Glomerular endothelial cell (primary cell): ENCODE data around the gene WNT9A. TPM values are rescaled to one million over a fixed set of nuclear protein-coding genes. Genes with fewer than 3 reads are reported as not detected.
"Not testable (repeated sequence)": the region's sequence is repeated elsewhere in the genome, so short reads cannot be mapped to it uniquely, and the experiment has no call there.

ENCODE experiments used
- DNase-seq: peaks from one replicate; pipeline ENCODE4 v3.0.0-alpha.2; 2011; ENCODE audit warnings: low read depth, low spot score; ENCODE audit errors: extremely low read depth
- total RNA-seq: library from RNA; depleted of rRNA; stranded (reverse); fragments of >200 nt; gene quantifications from 2 replicates; pipeline ENCODE4 v1.2.3, GENCODE V29; 2015

Gene WNT9A, protein sequence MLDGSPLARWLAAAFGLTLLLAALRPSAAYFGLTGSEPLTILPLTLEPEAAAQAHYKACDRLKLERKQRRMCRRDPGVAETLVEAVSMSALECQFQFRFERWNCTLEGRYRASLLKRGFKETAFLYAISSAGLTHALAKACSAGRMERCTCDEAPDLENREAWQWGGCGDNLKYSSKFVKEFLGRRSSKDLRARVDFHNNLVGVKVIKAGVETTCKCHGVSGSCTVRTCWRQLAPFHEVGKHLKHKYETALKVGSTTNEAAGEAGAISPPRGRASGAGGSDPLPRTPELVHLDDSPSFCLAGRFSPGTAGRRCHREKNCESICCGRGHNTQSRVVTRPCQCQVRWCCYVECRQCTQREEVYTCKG
- total RNA-seq, result 2.8 and 3.7 TPM in 2 replicates

DNA sequence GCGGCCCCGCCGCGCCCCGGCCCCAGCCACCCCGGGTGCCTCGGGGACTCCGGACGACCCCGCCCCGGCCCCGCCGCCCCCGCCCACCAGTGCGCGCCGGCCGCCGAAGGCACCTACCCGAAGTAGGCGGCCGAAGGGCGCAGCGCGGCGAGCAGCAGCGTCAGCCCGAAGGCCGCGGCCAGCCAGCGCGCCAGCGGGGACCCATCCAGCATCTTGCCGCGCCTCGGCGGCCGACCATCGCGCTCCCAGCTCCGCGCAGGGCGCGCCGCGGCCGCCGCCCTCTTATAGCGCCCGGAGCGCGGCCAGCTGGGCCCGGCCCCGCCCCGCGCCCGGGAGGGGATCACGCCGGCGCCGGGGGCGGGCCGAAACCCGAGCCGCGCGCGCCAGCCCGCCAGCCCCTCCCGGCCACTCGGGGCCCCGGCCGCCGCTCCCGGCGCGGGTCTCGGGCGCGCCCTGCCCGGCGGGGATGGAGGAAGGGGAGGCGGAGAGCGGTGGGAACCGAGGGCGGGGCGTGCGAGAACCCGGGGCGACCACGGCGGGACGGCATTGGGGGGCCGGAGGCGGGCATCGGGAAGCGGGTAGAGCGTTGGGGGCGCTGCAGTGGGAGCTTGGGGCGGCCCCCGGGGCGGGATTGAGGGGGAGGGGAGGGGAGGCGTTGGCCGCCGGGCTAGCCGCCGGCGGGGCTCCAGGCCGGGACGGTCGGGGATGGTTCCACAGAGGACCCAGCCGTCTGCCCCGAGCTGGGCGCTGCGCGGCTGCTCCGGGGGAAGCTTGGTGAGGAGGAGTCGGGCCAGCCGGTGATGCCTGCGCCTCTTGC, at the start of gene WNT9A:
TSS of gene WNT9A (minus strand) at position 257 of the 817 bp plus-strand sequence. CDS start at position 212, 45 bp downstream.
- no peak for DNase-seq

DNA sequence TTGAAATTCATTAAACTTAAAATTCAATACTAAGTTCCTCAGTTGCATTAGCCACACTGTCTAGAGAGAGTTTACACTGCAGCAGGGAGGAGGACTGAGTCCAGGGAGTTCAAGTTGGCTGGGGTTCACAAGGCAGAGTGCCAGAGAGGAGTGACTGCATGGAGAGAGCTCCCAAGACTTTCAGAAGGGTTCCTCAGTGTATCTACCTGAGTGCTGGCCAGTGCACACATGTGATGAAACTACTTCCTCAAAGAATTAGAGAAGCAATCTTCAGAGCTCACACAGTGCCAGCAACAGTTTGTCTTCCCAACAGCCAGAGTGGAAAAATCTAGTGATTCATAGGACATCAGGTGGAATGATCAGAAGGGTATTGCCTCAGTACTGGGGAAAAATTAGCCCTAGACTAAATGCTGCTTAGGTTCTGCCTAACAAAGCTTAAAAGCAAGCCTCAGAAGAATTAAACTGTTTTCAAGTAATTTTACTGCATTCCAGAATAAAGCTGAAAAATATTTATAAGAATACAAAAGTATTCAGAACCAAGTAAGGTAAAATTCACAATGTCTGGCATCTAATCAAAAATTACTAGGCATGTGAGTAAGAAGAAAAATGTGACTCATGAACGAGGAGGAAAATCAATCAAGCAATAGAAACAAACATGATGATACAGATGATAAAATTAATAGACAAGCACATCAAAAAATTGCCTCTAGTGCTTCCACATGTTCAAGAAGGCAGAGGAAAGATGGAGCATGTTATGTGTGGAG, 48.6 kb upstream of the WNT9A start:
- DNase-seq, result no peak

DNA sequence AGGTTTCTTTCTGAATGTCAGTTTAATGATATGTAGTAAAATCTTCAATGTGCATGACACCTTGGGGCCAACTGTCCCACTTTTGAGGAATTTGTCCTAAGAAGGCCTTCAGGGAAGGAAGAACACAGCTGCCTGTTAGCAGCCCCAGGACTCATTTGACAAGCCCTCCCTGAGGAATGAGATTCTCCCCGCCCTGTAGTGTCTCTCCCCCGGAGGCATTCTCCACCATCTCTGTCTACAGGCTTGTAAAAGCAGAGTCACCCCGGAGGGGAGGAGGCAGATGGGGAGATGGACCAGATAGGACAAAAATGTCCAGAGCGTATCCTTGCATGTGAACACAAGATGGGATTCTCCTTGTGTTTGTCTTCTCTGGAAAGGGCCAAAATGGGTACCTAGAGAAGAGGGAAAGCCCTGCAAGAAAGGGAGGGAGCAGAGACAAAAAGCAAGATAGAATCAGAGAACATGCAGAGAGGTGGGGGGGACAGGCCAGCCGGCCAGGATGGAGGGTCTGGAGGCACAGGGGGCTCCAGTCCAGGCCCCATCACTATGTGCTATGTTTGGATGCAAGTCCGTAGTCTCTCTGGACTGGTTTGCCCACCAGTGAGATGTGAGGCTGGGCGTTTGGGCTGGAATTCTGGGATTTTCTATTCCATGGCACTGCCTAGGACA, 47.0 kb upstream of the WNT9A start:
- DNase-seq, result no peak

DNA sequence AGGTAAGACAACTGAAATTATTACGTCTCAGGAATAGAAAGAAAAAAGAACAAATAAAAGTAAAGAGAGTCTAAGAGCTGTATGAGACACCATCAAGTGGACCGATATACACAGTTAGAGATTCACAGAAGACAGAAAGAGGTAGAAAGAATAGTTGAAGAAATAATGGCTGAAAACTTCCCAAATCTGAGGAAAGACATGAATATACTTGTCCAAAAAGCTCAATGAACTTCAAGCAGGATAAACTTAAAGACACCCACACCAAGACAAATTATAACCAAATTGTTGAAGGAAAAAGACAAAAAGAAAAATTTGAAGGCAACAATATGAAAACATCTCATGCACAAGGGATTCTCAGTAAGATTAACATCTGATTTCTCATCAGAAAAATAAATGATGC, 39.4 kb upstream of the WNT9A start:
- no peak for DNase-seq

DNA sequence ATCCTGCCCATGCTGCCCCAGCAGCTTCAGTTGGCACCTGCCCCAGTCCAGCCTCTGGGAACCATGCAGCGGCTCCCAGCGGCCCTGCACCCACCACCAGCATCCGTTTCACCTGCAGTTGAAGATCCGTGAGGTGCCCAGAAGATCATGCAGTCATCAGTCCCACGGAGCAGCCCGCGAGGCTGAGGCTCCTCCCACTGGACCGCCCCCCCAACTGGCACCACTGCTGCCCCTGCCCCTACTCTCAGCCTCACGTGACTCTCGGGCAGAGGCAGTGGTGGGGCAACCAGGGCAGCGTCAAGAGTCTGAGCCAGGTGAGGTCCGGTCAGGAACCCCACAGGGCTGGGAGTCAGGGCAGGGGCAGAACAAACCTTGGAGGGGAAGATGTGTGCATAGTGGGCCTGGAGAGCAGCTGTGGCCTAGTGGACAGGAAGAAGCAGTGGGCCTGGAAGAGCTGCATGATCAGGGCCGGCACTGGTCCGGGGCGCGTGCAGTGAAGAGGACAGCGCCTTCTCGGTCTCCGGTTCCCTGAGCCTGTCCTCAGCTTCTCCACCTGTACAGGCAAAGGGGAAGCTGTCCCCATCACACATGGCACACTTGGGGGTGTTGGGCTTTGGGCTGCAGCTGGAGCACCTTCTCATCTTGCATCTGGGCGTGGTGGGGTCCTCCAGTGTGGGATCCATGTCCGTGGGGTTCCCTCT, 28.0 kb upstream of the WNT9A start:
- not testable (repeated sequence) for DNase-seq

DNA sequence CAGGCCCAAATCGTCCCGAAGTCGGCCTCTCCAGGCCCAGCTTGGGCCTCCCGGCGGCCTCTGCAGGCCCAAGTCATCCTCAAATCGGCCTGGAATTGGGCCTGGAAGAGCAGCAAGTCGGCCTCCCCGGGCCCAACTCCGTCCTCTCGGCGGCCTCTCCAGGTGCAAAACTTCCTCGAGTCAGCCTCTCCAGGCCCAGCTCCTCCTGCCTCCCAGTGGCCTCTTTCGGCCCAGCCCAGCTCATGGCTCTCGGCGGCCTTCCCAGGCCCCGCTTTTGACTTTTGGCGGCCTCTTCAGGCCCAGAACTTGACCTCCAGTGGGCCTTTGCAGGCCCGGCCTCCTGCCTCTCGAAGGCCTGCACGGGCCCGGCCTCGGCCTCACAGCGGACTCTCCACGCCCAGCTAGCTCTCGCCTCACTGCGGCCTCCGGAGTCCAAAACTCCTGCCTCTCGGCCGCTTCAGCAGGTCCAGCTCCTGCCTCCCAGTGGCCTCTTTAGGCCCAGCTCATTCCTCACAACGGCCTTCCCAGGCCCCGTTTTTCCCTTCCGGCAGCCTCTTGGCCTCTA, 26.1 kb upstream of the WNT9A start:
- DNase-seq, result not testable (repeated sequence)

DNA sequence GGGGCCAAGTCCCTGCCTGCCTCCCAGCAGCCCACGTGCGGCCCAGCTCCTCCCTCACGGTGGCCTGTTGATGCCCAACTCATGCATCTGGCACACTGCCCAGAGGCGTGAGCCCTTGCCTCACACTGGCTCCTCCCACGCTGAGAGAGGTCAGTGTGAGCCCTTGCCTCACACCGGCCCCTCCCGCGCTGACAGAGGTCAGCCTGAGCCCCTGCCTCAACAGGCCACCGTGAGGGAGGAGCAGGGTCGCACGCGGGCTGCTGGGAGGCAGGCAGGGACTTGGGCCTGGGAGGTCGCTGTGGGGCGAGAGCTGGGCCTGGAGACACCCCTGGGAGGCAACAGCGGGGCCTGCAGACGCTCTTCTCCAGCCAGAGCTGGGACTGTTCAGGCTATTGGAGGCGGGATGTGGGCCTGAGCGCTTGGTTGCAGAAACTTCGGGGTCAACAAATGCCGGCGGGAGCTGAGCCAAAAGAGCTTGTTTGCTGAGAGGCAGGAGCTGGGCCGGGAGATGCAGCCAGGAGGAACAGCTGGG, 25.2 kb upstream of the WNT9A start:
- not testable (repeated sequence) for DNase-seq

DNA sequence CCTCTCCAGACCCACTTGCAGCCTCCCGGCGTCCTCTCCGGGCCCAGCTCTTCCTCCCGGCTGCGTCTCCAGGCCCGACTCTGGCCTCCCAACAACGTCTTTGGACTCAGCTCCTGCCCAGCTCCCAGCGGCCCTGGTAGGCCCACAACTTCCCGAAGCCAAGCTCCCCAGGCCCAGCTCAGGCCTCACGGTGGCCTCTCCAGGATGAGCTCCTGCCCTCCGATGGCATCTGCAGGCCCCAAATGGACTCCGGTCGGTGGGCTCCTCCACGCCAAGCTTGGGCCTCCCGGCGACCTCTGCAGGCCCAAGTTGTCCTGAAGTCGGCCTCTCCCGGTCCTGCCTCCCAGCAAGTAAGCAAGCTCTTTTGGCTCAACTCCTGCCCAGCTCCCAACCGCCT, 24.5 kb upstream of the WNT9A start:
- DNase-seq, result not testable (repeated sequence)

DNA sequence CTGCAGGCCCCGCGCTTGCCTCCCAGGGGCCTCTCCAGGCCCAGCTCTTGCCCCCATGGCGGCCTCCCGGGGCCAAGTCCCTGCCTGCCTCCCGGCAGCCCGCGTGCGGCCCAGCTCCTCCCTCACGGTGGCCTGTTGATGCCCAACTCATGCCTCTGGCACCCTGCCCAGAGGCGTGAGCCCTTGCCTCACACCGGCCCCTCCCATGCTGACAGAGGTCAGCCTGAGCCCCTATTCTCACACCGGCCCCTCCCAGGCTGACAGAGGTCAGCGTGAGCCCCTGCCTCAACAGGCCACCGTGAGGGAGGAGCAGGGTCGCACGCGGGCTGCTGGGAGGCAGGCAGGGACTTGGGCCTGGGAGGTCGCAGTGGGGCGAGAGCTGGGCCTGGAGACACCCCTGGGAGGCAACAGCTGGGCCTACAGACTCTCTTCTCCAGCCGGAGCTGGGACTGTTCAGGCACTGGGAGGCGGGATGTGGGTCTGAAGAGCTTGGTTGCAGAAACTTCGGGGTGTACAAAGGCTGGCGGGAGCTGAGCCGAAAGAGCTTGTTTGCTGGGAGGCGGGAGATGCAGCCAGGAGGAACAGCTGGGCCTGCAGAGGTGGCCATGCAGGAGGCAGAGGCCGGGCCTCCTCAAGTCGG, 24.0 kb upstream of the WNT9A start:
- DNase-seq, result not testable (repeated sequence)

DNA sequence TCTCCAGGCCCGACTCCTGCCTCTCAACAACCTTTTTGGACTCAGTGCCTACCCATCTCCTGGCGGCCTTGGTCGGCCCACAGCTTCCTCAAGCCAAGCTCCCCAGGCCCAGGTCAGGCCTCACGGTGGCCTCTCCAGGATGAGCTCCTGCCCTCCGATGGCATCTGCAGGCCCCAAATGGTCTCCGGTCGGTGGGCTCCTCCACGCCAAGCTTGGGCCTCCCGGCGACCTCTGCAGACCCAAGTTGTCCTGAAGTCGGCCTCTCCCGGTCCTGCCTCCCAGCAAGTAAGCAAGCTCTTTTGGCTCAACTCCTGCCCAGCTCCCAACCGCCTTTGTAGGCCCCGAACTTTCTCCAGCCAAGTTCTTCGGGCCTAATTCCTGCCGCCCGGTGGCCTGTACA, 23.5 kb upstream of the WNT9A start:
- DNase-seq, result not testable (repeated sequence)

DNA sequence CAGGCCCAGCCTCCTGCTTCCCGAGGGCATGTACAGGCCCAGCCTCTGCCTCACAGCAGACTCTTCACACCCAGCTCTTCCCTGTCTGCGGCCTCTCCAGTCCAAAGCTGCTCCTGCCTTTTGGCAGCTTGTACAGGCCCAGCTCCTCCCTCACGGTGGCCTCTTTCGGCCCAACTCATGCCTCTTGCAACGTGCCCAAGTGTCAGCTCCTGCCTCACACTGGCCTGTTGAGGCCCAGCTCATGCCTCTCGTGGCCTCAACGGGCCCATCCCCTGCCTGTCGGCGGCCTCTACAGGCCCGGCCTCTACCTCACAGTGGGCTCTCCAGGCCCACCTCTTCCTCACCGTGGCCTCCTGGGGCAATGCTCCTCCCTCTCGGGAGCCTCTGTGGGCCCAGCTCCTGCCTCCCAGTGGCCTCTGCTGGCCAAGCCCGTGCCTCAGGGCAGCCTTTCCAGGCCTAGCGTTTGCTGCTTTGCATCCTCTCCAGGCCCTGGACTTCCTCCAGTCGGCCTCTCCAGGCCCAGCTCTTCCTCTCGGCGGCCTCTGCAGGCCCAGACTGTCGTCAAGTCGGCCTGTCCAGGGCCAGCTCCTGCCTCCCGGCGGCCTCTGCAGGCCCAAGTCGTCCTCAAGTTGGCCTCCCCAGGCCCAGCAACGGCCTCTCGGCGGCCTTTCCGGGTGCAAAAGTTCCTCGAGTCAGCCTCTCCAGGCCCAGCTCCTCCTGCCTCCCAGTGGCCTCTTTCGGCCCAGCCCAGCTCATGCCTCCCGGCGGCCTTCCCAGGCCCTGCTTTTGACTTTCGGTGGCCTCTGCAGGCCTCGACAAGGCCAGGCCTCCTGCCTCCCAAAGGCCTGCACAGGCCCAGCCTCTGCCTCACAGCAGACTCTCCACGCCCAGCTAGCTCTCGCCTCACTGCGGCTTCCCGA, 22.6 kb upstream of the WNT9A start:
- not testable (repeated sequence) for DNase-seq

DNA sequence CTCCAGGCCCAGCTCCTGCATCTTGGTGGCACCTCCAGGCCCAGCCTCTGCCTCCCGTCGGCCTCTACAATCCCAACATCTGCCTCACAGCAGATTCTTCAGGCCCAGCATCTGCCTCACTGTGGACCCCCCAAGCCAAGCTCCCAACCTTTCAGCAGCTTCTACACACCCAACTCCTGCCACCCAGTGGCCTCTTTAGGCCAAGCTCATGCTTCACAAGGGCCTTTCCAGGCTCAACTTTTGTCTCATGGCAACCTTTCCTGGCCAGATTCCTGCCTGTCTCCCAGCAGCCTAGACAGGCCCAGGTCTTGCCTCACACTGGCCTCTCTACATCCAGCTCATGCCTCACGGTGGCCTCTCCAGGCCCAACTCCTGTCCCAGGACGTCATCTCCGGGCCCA, 20.1 kb upstream of the WNT9A start:
- not testable (repeated sequence) for DNase-seq

DNA sequence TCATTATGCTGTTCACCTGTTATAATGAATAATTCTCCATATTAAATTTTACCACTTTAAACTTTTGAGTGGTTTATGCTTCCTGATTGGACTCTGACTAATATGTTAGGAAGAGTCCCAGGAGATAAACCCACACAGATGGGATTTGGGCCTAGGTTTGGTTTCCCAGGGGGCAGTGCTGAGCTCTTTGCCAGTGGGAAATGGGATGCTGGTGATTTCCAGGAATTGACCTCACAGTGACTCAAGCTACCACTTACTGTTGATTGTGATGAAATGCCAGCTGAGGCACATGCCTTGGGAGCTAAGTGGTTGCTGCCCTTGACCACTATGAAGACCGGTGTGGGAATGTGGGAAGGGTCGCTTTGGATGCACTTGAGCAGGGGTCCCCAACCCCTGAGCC, 19.0 kb upstream of the WNT9A start:
- not testable (repeated sequence) for DNase-seq

DNA sequence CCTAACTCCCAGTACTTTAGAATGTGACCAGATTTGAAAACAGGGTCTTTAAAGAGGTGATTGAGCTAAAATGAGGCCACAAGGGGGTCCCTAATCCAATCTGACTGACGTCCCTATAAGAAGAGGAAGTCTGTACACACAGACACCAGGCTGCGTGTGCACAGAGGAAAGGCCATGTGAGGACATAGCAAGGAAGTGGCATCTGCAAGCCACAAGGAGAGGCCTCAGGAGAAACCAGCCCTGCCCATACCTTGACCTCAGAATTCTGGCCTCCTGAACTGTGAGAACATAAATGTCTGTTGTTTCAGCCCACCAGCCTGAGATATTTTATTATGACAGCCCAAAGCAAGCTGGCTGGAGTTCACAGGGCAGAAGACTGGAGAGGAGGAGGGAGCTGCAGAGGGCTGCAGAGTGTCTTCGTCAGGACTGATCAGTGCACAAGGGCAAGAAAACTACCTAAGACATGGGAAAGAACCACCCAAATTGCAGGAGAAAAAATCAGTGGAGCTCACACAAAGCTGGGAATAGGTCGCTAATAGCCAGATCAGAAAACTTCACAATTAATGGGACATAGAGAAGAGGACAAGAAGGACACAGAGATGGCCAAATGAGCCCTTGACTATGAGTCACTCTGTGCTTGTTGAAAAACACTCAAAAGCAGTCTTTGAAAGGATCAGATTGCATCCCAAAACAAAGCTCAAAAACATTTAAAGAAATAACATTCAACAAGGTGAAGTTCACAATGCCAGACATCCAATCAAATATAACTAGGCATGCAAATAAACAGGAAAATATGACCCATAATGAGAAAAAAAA, 14.1 kb upstream of the WNT9A start:
- no peak for DNase-seq

DNA sequence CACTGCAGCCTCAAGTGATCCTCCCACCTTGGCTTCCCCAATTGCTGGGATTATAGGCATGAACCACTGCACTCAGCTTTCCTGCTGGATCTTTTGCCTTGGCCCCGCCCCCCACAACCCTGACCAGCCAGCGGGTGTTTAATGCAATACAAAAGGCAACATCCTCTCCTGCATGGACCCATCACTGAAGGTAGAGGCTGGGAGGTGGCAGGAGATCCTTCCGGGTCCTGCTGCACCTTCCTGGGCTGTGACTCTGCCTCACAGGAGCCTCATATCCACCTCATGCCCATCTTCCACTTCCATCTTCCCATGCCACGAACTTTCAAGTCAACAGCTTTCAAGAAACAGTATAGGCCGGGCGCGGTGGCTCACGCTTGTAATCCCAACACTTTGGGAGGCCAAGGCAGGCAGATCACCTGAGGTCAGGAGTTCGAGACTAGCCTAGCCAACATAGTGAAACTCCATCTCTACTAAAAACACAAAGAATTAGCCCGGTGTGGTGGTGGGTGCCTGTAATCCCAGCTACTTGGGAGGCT, 11.7 kb upstream of the WNT9A start:
- no peak for DNase-seq

DNA sequence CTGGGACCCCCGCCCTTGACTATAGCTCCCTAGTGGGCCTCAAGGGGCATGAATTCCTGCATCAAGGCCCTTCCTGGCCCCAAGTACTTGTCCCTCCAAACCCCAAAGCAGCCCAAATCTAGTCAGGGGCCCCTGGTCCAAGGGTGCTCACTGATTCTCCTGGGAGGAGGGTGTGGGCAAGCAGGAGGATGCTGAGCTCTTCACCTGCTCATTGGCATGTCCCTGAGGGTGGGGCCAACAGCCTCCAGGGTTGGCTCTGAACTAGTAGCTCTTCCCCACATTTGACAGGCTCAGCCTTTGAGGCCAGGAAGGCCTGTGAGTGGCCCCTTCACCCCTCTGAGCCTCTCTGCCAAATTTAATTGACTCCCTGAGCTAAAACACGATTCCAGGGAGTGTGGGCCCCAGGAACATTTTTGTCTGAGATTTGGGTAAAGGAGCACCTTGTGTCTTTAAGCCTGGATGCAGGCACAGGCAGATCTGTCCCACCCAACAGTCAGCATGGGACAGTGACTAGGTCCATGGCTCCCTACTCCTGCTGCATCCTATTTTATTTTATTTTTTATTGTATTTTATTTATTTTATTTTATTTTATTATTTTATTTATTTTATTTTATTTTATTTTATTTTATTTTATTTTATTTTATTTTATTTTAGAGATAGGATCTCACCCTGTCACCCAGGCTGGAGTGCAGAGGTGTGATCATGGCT, 11.0 kb upstream of the WNT9A start:
- DNase-seq, result no peak
